ENCODE data around the gene TCEA2. TPM values are rescaled to one million over a fixed set of nuclear protein-coding genes. Genes with fewer than 3 reads are reported as not detected.

TCEA2 gene
- total and polyA plus RNA-seq, 9 of the 15 experiments (the other 6 are each of a cell fraction or from before 2014, with no cell fraction given) = 1.4 to 28.7 (median 5.4) TPM

- in situ Hi-C loops (cut with MboI) (no loop called here), intact Hi-C loops (cut with micrococcal nuclease) (no loop called here)
- Histone ChIP-seq H3K27me3 (ENCODE audit: control insufficient read depth in 2 of 2, insufficient read depth in 2 of 2, low read length in 2 of 2) (no peaks in the 10 kb centered on the region), H3K36me3 (ENCODE audit: control insufficient read depth, insufficient read depth, low read length) (no peaks in the 10 kb centered on the region), H3K27ac (ENCODE audit: extremely low read depth, low read depth, low read length) (no peak overlapping the region), H3K9me1 (ENCODE audit: control insufficient read depth, insufficient read depth, low read length) (no peaks in the 10 kb centered on the region), H3K9ac (ENCODE audit: insufficient read depth in 1 of 2, low read depth in 2 of 2, low read length in 2 of 2) (peak overlapping the region in 1 of 2 experiments; percentile 44; a peak in 2 of 4 replicates), H2AFZ (ENCODE audit: low read depth, low read length) (no peak overlapping the region), H3K4me1 (replicated peaks in 1 of 2; ENCODE audit: control insufficient read depth in 2 of 2, insufficient read depth in 2 of 2, low read length in 2 of 2) (peaks cover 16 to 66% of the 10 kb centered on the region in 2 experiments), H3K4me3 (no peak overlapping the region), H3K9me3 (replicated peaks; ENCODE audit: control insufficient read depth, insufficient read depth, low read depth, low read length) (no peaks in the 10 kb centered on the region), H3K79me2 (ENCODE audit: control insufficient read depth, insufficient read depth, low read length) (no peaks in the 10 kb centered on the region), H4K20me1 (replicated peaks; ENCODE audit: control insufficient read depth, insufficient read depth, low read length) (no peaks in the 10 kb centered on the region), H3K4me2 (ENCODE audit: insufficient read depth, low read length) (no peak overlapping the region)
- FAIRE-seq (no peak), ATAC-seq (no peak), DNase-seq (ENCODE audit: extremely low read depth in 1 of 4, low spot score in 3 of 4) (no peak)
- ChIA-PET CTCF (ENCODE audit: low intra/inter-chr PET ratio) (no interaction called here), POLR2A (no interaction called here)
- no peak for TF ChIP-seq SRF (CRISPR knock-in tag; IDR thresholded peaks at IDR 0.05)
- TF ChIP-seq ZNF445 (CRISPR knock-in tag; IDR thresholded peaks at IDR 0.05; ENCODE audit: low read depth) = no peak
- TF ChIP-seq FOXP1 (CRISPR knock-in tag; IDR thresholded peaks at IDR 0.05) = no peak
- TF ChIP-seq ZNF124 (CRISPR knock-in tag; IDR thresholded peaks at IDR 0.05) = no peak
- no peak for TF ChIP-seq STAT6 (CRISPR knock-in tag; IDR thresholded peaks at IDR 0.05)
- TF ChIP-seq ZBTB1 (CRISPR knock-in tag; IDR thresholded peaks at IDR 0.05; ENCODE audit: borderline replicate concordance, low read depth) = no peak
- no TSS peak for BruUV-seq (replicated peaks)
- WGBS (ENCODE audit: insufficient coverage, low coverage, missing lambda C conversion rate) = 40% methylated on average over 5 of the region's 7 CpGs
These were observed 6.4 kb upstream of the TCEA2 start for GRCh38 chr20:64056639-64056888.
